RWPE2 (cell line): Measurements from ENCODE around the gene UFM1.

ENCODE experiments used
- ATAC-seq: fragments of 200-7000 bp; cut with Tn5 transposase; 3 replicates; pipeline ENCODE4 v1.9.1; 2021; ENCODE audit warnings: low read depth
- DNase-seq: peaks from one replicate; pipeline ENCODE4 v3.0.0-alpha.2; 2020; ENCODE audit warnings: low spot score
- H3K27ac ChIP-seq: fragments of 450-650 bp; 2 replicates; pipeline ENCODE4 v1.5.1; 2017; ENCODE audit warnings: mild to moderate bottlenecking; ENCODE audit not compliant: poor library complexity, severe bottlenecking
- H3K27me3 ChIP-seq: fragments of 250-450 bp; sonication (Bioruptor Pico); 2 replicates; pipeline ENCODE4 v1.5.1; 2021; ENCODE audit warnings: mild to moderate bottlenecking, moderate library complexity; ENCODE audit not compliant: insufficient read depth, poor library complexity, severe bottlenecking
- H3K36me3 ChIP-seq: fragments of 250-450 bp; sonication (Bioruptor Pico); 2 replicates; pipeline ENCODE4 v1.5.1; 2020; ENCODE audit warnings: low read depth, mild to moderate bottlenecking, moderate library complexity
- H3K4me1 ChIP-seq: fragments of 250-450 bp; sonication (Bioruptor Pico); 2 replicates; pipeline ENCODE4 v1.5.1; 2021; ENCODE audit warnings: mild to moderate bottlenecking, moderate library complexity; ENCODE audit not compliant: insufficient read depth, poor library complexity, severe bottlenecking
- H3K4me3 ChIP-seq: fragments of 250-450 bp; sonication (Bioruptor Pico); 2 replicates; pipeline ENCODE4 v1.5.1; 2021; ENCODE audit warnings: mild to moderate bottlenecking, moderate library complexity; ENCODE audit not compliant: severe bottlenecking
- H3K9me3 ChIP-seq: fragments of 250-450 bp; sonication (Bioruptor Pico); 2 replicates; pipeline ENCODE4 v1.5.1; 2021; ENCODE audit warnings: mild to moderate bottlenecking, moderate library complexity; ENCODE audit not compliant: severe bottlenecking
- CTCF ChIP-seq: fragments of 450-650 bp; IDR thresholded peaks from one replicate; pipeline ENCODE4 v1.5.1; 2017; ENCODE audit warnings: mild to moderate bottlenecking, moderate library complexity; ENCODE audit not compliant: poor library complexity, severe bottlenecking

Gene UFM1

DNA sequence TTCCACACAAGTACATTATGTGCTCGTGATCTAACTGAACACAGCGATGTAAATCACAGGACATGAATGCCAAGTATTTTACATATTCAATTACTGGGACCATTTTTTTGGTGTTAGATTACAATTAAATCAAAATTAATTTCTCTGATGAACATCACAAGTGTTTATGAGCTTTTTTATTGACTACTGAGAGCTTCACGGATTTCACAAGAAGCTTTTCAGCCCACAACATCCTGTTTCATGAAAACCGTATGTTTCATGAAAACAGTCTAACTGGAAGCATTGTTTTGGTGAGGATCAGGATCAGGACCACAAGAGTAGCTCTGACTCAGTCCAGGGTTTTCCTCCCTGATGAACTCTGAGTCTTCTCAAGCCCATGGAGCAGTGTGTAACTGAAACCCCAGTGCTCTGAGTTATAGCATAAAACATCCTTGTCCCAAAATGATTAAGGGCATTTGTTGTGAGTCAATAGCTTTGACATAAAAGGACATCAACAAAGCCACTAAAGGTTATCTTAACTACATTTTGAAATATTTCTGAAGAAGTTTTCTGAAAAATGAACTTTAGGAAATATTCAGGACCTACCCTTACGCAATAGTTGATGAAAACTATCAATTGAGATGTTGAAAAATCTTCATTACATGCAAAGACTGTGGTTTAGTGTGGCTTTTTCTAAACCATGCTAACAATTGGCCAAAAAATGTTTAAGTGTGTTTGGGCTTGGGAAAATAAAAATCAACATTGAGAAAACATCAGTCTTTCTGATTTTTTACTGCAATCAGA, 49.3 kb downstream of the UFM1 start:
- Histone ChIP-seq H3K27ac (no peak overlapping the region), H3K27me3 (no peaks in the 10 kb centered on the region), H3K4me3 (no peak overlapping the region), H3K36me3 (no peaks in the 10 kb centered on the region), H3K4me1 (peaks cover 14% of the 10 kb centered on the region), H3K9me3 (no peaks in the 10 kb centered on the region)
- TF ChIP-seq CTCF: no peak
- DNase-seq (no peak), ATAC-seq (no peak)

GRCh38 chr13:38399535-38399934, 49.9 kb downstream of the UFM1 start:
- no peak for TF ChIP-seq CTCF
- no peak for ATAC-seq

GRCh38 chr13:38401276-38401675, 51.6 kb downstream of the UFM1 start:
- no peak overlapping the region for H3K4me3 ChIP-seq
- no peaks in the 10 kb centered on the region for H3K27me3 ChIP-seq
- no peaks in the 10 kb centered on the region for H3K9me3 ChIP-seq
- TF ChIP-seq CTCF: no peak
- H3K4me1 ChIP-seq: no peaks in the 10 kb centered on the region
- H3K36me3 ChIP-seq: no peaks in the 10 kb centered on the region
- DNase-seq (no peak), ATAC-seq (no peak)
- H3K27ac ChIP-seq: no peak overlapping the region

More at GRCh38 chr13:38399535-38399934, 49.9 kb downstream of the UFM1 start:
- H3K4me1 ChIP-seq: peaks cover 12% of the 10 kb centered on the region
- H3K27me3 ChIP-seq: no peaks in the 10 kb centered on the region
- H3K4me3 ChIP-seq: no peak overlapping the region
- H3K27ac ChIP-seq: no peak overlapping the region
- no peaks in the 10 kb centered on the region for H3K36me3 ChIP-seq
- H3K9me3 ChIP-seq: no peaks in the 10 kb centered on the region
- no peak for DNase-seq

- Histone ChIP-seq H3K27me3 (no peaks in the 10 kb centered on the region), H3K4me1 (peaks cover 14% of the 10 kb centered on the region), H3K4me3 (no peak overlapping the region), H3K36me3 (no peaks in the 10 kb centered on the region), H3K27ac (peak overlapping the region; percentile 17), H3K9me3 (no peaks in the 10 kb centered on the region)
- DNase-seq (no peak), ATAC-seq (peak; percentile 40; the same call in 1 of the 3 replicates)
- no peak for TF ChIP-seq CTCF
Measured at GRCh38 chr13:38405216-38405615, 55.6 kb downstream of the UFM1 start.

DNA sequence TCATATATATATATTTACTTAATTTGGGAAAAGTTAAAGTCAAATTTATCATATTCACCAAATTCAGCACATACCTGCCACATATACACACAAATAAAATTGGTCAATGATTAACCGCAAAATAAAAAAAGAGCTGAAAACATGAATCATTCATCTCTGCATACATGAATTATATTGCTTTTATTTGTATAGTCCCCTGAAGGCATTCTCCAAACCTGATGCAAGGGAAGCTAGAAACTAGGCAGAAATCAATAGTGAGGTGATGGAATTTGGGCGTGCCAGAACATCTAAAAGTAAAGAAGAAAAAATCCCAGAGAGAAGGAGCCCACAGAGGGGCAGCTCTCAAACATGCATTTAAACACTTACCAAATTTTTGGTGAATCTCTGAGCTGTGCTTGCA, 60.1 kb downstream of the UFM1 start:
- TF ChIP-seq CTCF: no peak
- DNase-seq: no peak
- no peaks in the 10 kb centered on the region for H3K27me3 ChIP-seq
- H3K4me1 ChIP-seq: peaks cover 26% of the 10 kb centered on the region
- ATAC-seq: peak; percentile 95
- H3K9me3 ChIP-seq: no peaks in the 10 kb centered on the region
- H3K36me3 ChIP-seq: no peaks in the 10 kb centered on the region
- no peak overlapping the region for H3K4me3 ChIP-seq
- peak overlapping the region; percentile 60 for H3K27ac ChIP-seq
